Astrocyte of the cerebellum (primary cell): ENCODE data around the gene ARHGAP26.
"Not testable (repeated sequence)": the region's sequence is repeated elsewhere in the genome, so short reads cannot be mapped to it uniquely, and the experiment has no call there.

Experiments used
- DNase-seq: peaks from one replicate; pipeline ENCODE4 v3.0.0-alpha.2; 2011; ENCODE audit warnings: low read depth
- H3K4me3 ChIP-seq: 2 replicates; pipeline ENCODE4 v1.5.1; 2011; ENCODE audit warnings: mild to moderate bottlenecking, low read depth, low read length, moderate library complexity
- CTCF ChIP-seq: IDR thresholded peaks from 2 replicates; pipeline ENCODE4 v1.5.1; 2012; ENCODE audit warnings: low read length, low read depth, moderate library complexity, mild to moderate bottlenecking; ENCODE audit errors: missing control alignments
- in situ Hi-C: cut with HindIII; loops from 2 replicates; pipeline ENCODE4 v1.10.0; 2017; ENCODE audit warnings: low sequenced_read_pairs

Gene ARHGAP26

GRCh38 chr5:142958944-142959682 lies 188.9 kb downstream of the ARHGAP26 start:
- no peak for DNase-seq
- H3K4me3 ChIP-seq: no peak overlapping the region
- no peak for TF ChIP-seq CTCF
- in situ Hi-C loops: no loop called here

- DNase-seq: no peak
- no peak for TF ChIP-seq CTCF
- in situ Hi-C loops: no loop called here
- H3K4me3 ChIP-seq: no peak overlapping the region
Observed at GRCh38 chr5:142959683-142960657, 189.8 kb downstream of the ARHGAP26 start.

GRCh38 chr5:142961440-142962173 lies 191.4 kb downstream of the ARHGAP26 start:
- TF ChIP-seq CTCF: no peak
- no peak overlapping the region for H3K4me3 ChIP-seq
- DNase-seq: no peak
- in situ Hi-C loops: no loop called here

- no peak for TF ChIP-seq CTCF
- no peak for DNase-seq
- in situ Hi-C loops: no loop called here
- H3K4me3 ChIP-seq: no peak overlapping the region
Observed at GRCh38 chr5:142962174-142962533, 192.0 kb downstream of the ARHGAP26 start.

- H3K4me3 ChIP-seq, in situ Hi-C loops, DNase-seq: not testable (repeated sequence)
- peak; percentile 15 for TF ChIP-seq CTCF
Observed at GRCh38 chr5:142965258-142966120, 195.3 kb downstream of the ARHGAP26 start.
